ENCODE data around the gene GSC. TPM values are rescaled to one million over a fixed set of nuclear protein-coding genes. Genes with fewer than 3 reads are reported as not detected.

Gene GSC
- total RNA-seq, result 0.33 TPM in 1 of 2 replicates, not detected in the other

GRCh38 chr14:94769391-94770250, at the start of gene GSC:
Gene GSC, minus strand, starts transcription at chr14:94770113. Its CDS starts 98 bp downstream, at chr14:94770015.

Other genes with a start within 250 kb of the GSC start
- gene SERPINA4, start 208.7 kb downstream of the GSC start, total RNA-seq, result not detected in 2 replicates
- gene SERPINA5, start 188.7 kb downstream of the GSC start, total RNA-seq, result 0.17 TPM in 1 of 2 replicates, not detected in the other
- 0.15 and 3.5 TPM in 2 replicates for gene SERPINA3, start 157.7 kb downstream of the GSC start, total RNA-seq

Data from smooth muscle cell of trachea (primary cell).